K562 (cell line): ENCODE measurements around the gene PRUNE1. TPM values are rescaled to one million over a fixed set of nuclear protein-coding genes. Genes with fewer than 3 reads are reported as not detected.

Experiments
- ARHGAP35 ChIP-seq: fragments of 450-650 bp; IDR thresholded peaks from 2 replicates; pipeline ENCODE4 v1.6.1; 2018; ENCODE audit not compliant: partially characterized antibody
- ARID1B ChIP-seq: fragments of 450-650 bp; IDR thresholded peaks from 2 replicates; pipeline ENCODE4 v1.6.1; 2016; ENCODE audit warnings: antibody characterized with exemption, mild to moderate bottlenecking, inconsistent platforms
- BRCA1 ChIP-seq, 2 experiments: fragments of 450-650 bp in 1 of 2; sonication (generic) in 1 of 2; formaldehyde crosslinking in 1 of 2; IDR thresholded peaks; 2 replicates each; pipeline versions ENCODE4 v1.5.0 to v1.6.1; 2017 to 2020; ENCODE audit warnings: mild to moderate bottlenecking in 1 of 2, missing genetic modification reagents in 1 of 2
- CBFA2T3 ChIP-seq: fragments of 450-650 bp; IDR thresholded peaks from 2 replicates; pipeline ENCODE4 v1.6.1; 2017
- CREBBP ChIP-seq: IDR thresholded peaks from one replicate; pipeline ENCODE4 v1.6.1; 2012; ENCODE audit warnings: low read depth, mild to moderate bottlenecking, control low read depth, inconsistent platforms, low read length
- GATAD2A ChIP-seq: fragments of 450-650 bp; IDR thresholded peaks from 2 replicates; pipeline ENCODE4 v1.6.1; 2017
- KLF13 ChIP-seq: fragments of 450-650 bp; IDR thresholded peaks from 2 replicates; pipeline ENCODE4 v1.6.1; 2016; ENCODE audit warnings: missing genetic modification characterization, low read depth, mild to moderate bottlenecking, missing compliant biosample characterization, moderate library complexity, borderline replicate concordance
- MIER1 ChIP-seq: fragments of 450-650 bp; IDR thresholded peaks from 2 replicates; pipeline ENCODE4 v1.6.1; 2016; ENCODE audit warnings: antibody characterized with exemption, mild to moderate bottlenecking, low read depth
- PHF8 ChIP-seq: fragments of 200-600 bp; sonication (generic); IDR thresholded peaks from 2 replicates; pipeline ENCODE4 v1.6.1; 2012; ENCODE audit warnings: mixed run types, mild to moderate bottlenecking, inconsistent platforms, low read length, moderate library complexity, borderline replicate concordance
- PML ChIP-seq: IDR thresholded peaks from 2 replicates; pipeline ENCODE4 v1.6.1; 2012; ENCODE audit warnings: low read length, inconsistent platforms
- POLR2A ChIP-seq: fragments of 450-650 bp; conservative IDR thresholded peaks from 2 replicates; pipeline ENCODE4 v1.6.1; 2016
- POLR2B ChIP-seq: fragments of 450-650 bp; IDR thresholded peaks from 2 replicates; pipeline ENCODE4 v1.6.1; 2018; ENCODE audit warnings: low read depth; ENCODE audit not compliant: partially characterized antibody
- POLR2G ChIP-seq: fragments of 200-400 bp; formaldehyde crosslinking; IDR thresholded peaks from 2 replicates; pipeline ENCODE4 v1.6.1; 2017; ENCODE audit warnings: low read depth, mild to moderate bottlenecking, antibody characterized with exemption, low read length, moderate library complexity
- SOX6 ChIP-seq: fragments of 450-650 bp; IDR thresholded peaks from 2 replicates; pipeline ENCODE4 v1.6.1; 2014; ENCODE audit warnings: mild to moderate bottlenecking
- VEZF1 ChIP-seq: fragments of 200-800 bp; sonication (Bioruptor generic); IDR thresholded peaks from 2 replicates; pipeline ENCODE4 v1.6.1; 2017; ENCODE audit warnings: missing genetic modification characterization, missing compliant biosample characterization
- ZBED1 ChIP-seq: IDR thresholded peaks from 2 replicates; pipeline ENCODE4 v1.6.1; 2014
- ZC3H11A ChIP-seq: IDR thresholded peaks from 2 replicates; pipeline ENCODE4 v1.6.1; 2012; ENCODE audit warnings: low read depth, low read length, improper control_type of control experiment
- ZNF3 ChIP-seq: fragments of 250-450 bp; sonication (Bioruptor Pico); IDR thresholded peaks from 2 replicates; pipeline ENCODE4 v1.5.0; 2021; ENCODE audit warnings: mild to moderate bottlenecking, moderate library complexity
- ZNF79 ChIP-seq: fragments of 250-450 bp; sonication (Bioruptor Pico); IDR thresholded peaks from 2 replicates; pipeline ENCODE4 v1.4.0; 2020; ENCODE audit warnings: low read depth, mild to moderate bottlenecking, moderate library complexity
- polyA plus RNA-seq, 8 experiments: library from polyadenylated mRNA; depleted of rRNA in 4 of 8; stranded (reverse) in 5 of 8; unstranded in 3 of 8; fragments of >200 nt; fragmentation: Nextera tagmentation in 2 of 8; fragmentation: Illumina TruSeq in 1 of 8; extraction: Ambion mirVana in 2 of 8; extraction: Trizol in 1 of 8; gene quantifications; 2 replicates each; pipeline versions ENCODE4 v1.2.1 to v1.2.3, GENCODE V29; 2011 to 2014; ENCODE audit warnings: inconsistent platforms in 1 of 8, missing spikeins in 1 of 8
- total RNA-seq, 7 experiments: library from RNA; depleted of rRNA in 6 of 7; stranded (reverse); fragments of >200 nt in 6 of 7; fragmentation: Illumina TruSeq in 2 of 7; extraction: Trizol in 2 of 7; gene quantifications; 2 replicates each; pipeline versions ENCODE4 v1.2.1 to v1.2.3, GENCODE V29; 2011 to 2021; ENCODE audit warnings: low replicate concordance in 1 of 7
- TF ChIP-seq, protein P1 (sequence below): fragments of 450-650 bp; IDR thresholded peaks from 2 replicates; pipeline ENCODE4 v1.7.1; 2018; ENCODE audit warnings: mild to moderate bottlenecking, low read depth; ENCODE audit not compliant: partially characterized antibody
- TF ChIP-seq, protein P2 (sequence below), 2 experiments: fragments of 150-350 bp in 1 of 2; IDR thresholded peaks; 2 replicates each; pipeline ENCODE4 v1.6.1; 2012 to 2016; ENCODE audit warnings: low read depth in 2 of 2, low read length in 2 of 2, mild to moderate bottlenecking in 1 of 2, moderate library complexity in 1 of 2

The PRUNE1 gene
- total and polyA plus RNA-seq, 9 of the 15 experiments (the other 6 are each of a cell fraction or from before 2014, with no cell fraction given): 16.7 to 48.3 (median 26.2) TPM

DNA sequence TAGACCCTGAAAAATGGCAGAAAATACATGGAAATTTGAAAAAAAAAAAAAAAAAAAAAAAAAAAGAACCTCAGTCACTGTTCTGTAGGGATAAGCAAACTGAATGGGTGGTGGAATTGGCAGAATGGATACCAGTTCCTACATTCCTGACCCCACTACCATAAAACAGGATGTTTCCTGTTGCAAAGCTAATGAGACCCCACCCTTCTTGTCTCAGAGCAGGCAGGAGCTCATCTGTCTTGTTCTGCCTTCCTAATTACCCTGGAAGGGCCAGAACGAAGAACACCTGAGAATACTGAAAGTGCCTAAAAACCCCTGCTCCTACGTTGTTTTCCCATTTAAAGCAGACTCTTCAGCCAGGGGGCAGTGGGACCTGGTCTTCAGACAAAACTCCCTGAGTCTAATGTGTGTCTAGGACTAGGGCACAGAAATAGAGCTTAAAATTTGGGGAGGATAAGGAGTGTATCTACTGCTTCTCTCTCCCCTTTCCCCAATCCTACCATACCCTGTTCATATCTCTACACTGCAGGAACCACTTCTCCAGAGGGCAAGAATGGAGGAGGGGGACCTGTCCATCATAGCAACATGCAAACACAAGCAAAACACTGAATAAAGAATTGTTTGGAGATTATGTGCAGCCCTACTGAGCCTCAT lies 43.2 kb downstream of the PRUNE1 start (continued):
- TF ChIP-seq ZBED1 (no peak), KLF13 (tag) (no peak), MIER1 (no peak), VEZF1 (0 out of 2 replicates have a peak, but pooled peaks have one; percentile 7), CBFA2T3 (peak; percentile 76), PML (0 out of 2 replicates have a peak, but pooled peaks have one; percentile 14), SOX6 (no peak), BRCA1 (IDR thresholded peaks at IDR 0.05) (no peak), BRCA1 (CRISPR knock-in tag; IDR thresholded peaks at IDR 0.05) (no peak), POLR2A (peak; percentile 65), POLR2G (peak; percentile 3; the same call in 1 of the 2 replicates), ZNF79 (CRISPR knock-in tag) (no peak), ZNF3 (no peak), CREBBP (no peak), ARHGAP35 (no peak), GATAD2A (no peak), ZC3H11A (no peak), POLR2B (peak; percentile 58), PHF8 (no peak), ARID1B (peak; percentile 60)
- TF ChIP-seq, protein P1, sequence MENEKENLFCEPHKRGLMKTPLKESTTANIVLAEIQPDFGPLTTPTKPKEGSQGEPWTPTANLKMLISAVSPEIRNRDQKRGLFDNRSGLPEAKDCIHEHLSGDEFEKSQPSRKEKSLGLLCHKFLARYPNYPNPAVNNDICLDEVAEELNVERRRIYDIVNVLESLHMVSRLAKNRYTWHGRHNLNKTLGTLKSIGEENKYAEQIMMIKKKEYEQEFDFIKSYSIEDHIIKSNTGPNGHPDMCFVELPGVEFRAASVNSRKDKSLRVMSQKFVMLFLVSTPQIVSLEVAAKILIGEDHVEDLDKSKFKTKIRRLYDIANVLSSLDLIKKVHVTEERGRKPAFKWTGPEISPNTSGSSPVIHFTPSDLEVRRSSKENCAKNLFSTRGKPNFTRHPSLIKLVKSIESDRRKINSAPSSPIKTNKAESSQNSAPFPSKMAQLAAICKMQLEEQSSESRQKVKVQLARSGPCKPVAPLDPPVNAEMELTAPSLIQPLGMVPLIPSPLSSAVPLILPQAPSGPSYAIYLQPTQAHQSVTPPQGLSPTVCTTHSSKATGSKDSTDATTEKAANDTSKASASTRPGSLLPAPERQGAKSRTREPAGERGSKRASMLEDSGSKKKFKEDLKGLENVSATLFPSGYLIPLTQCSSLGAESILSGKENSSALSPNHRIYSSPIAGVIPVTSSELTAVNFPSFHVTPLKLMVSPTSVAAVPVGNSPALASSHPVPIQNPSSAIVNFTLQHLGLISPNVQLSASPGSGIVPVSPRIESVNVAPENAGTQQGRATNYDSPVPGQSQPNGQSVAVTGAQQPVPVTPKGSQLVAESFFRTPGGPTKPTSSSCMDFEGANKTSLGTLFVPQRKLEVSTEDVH: no peak
- TF ChIP-seq, protein P2, sequence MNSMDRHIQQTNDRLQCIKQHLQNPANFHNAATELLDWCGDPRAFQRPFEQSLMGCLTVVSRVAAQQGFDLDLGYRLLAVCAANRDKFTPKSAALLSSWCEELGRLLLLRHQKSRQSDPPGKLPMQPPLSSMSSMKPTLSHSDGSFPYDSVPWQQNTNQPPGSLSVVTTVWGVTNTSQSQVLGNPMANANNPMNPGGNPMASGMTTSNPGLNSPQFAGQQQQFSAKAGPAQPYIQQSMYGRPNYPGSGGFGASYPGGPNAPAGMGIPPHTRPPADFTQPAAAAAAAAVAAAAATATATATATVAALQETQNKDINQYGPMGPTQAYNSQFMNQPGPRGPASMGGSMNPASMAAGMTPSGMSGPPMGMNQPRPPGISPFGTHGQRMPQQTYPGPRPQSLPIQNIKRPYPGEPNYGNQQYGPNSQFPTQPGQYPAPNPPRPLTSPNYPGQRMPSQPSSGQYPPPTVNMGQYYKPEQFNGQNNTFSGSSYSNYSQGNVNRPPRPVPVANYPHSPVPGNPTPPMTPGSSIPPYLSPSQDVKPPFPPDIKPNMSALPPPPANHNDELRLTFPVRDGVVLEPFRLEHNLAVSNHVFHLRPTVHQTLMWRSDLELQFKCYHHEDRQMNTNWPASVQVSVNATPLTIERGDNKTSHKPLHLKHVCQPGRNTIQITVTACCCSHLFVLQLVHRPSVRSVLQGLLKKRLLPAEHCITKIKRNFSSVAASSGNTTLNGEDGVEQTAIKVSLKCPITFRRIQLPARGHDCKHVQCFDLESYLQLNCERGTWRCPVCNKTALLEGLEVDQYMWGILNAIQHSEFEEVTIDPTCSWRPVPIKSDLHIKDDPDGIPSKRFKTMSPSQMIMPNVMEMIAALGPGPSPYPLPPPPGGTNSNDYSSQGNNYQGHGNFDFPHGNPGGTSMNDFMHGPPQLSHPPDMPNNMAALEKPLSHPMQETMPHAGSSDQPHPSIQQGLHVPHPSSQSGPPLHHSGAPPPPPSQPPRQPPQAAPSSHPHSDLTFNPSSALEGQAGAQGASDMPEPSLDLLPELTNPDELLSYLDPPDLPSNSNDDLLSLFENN (IDR thresholded peaks at IDR 0.05; ENCODE audit: low read depth in 2 of 2, low read length in 2 of 2): peak in 1 of 2 experiments; percentile 56; a peak in 1 of 4 replicates
